ENCODE data around the gene CCDC85C.

The CCDC85C gene

DNA sequence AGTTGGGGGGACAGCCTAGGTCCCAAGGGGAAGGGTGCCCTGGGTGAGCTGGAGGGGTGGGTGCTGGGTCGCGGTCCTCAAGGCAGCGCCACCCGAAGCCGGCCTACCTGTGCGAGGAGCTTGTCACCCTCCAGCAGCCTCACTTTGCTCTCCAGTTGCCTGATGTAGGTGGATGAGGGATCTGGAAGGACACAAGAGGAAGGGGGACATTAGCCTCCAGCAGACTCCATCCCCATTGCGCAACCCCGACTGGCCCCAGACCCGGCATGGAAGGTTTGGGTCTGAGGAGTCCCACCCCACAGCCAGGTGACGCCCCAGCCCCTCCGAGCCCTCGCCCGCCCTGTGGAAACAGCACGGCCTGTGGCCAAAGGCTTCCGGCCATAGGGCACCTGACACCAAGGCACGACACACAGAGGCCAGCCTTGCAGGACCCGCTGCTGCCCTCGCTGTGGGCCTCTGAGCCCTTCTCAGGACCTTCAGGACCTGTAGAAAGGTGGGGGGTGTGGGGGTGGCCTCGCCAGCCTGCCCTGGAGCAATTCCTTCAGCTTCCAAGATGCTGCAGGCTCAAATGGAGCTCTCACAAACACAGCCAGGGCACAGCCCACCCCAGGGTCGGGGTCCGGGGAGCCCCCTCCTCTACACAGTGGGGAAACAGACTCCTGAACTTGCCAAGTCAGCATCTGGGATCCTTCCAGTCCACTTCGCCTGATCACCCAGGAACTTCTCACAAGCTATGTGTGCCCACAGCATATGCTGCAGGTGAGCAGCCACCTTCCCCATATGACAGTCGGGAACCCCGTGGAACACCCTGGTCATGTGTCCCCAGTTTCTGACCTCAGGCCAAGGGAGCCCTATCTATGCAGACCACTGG, 67.9 kb downstream of the CCDC85C start:
- no peak for DNase-seq

- no peak for DNase-seq
These were observed 68.6 kb downstream of the CCDC85C start for GRCh38 chr14:99535448-99535847.

DNA sequence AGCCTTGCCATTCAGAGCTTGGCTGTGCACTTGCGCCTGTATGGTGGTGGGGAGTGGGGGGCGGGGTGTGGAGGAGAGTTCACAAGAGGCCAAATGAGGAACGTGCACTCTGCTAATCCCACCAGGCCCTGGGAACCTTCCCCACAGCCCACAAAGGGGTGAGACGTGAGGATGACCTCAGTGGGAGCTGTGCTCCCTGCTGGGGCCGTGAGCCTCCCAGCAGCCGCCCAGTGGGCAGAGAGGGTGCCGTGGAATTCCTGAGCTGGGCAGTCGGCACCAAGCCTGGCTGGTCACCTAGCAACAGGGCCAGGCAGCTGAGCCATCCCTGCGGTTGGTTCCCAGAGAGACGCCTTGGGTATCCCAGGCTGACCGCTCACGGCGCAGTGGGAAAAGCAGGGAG, 69.1 kb downstream of the CCDC85C start:
- no peak for DNase-seq

DNA sequence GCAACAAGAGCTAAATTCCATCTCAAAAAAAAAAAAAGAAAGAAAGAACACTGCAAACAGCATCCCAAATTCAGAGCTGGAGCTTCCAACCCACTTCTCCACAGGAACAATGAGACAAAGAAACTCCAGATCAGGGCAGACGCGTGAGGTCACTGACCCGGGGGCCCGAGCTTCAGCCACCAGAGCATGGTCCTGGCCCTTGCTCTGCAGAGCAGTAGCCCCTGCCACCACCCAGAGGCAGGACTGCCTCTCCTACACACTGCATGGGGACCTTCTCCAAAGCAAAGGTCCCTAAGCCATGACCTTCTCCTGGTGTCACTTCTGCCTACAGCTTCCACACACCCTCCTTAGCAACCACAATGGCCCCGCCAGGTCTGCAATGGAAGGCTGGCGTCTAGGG, 69.7 kb downstream of the CCDC85C start:
- no peak for DNase-seq

- DNase-seq = no peak
These were observed 71.7 kb downstream of the CCDC85C start for GRCh38 chr14:99532310-99532709.

GRCh38 chr14:99531251-99532096, 72.5 kb downstream of the CCDC85C start:
- DNase-seq = no peak

DNA sequence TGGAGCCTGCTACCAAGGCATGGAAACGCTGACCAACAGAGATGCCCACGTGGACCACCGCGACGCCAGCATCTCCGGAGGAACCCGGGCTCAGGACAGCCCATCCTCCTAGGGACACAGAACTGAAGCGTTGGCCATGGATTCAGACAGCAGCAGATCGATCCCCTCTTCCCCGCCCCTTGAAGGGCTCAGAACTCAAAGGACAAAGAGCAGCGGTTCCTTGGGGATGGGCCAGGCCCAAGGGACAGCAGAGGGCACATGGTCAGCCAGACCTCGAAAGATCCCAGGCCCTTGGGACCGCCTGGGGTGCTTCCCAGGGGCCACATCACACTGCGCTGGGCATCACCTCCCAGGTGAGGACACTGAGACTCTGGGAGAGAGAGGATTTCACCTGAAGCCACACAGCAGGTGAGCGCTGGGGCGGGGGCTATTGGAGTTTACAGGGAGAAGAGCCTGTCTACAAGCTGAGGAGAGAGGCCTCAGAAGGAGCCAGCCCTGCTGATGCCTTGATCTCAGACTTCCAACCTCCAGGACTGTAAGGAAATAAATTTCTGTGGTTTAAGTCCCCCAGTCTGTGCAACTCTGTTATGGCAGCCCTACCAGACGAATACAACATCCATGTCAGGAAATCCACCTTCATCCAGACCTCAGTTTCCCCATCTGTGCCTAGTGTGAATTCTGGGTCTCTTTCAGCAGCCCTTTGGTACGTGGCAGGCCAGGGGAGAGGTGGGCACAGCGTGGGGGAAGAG, 73.4 kb downstream of the CCDC85C start:
- DNase-seq = no peak

- no peak for DNase-seq
These were observed 74.1 kb downstream of the CCDC85C start for GRCh38 chr14:99529899-99530298.

DNA sequence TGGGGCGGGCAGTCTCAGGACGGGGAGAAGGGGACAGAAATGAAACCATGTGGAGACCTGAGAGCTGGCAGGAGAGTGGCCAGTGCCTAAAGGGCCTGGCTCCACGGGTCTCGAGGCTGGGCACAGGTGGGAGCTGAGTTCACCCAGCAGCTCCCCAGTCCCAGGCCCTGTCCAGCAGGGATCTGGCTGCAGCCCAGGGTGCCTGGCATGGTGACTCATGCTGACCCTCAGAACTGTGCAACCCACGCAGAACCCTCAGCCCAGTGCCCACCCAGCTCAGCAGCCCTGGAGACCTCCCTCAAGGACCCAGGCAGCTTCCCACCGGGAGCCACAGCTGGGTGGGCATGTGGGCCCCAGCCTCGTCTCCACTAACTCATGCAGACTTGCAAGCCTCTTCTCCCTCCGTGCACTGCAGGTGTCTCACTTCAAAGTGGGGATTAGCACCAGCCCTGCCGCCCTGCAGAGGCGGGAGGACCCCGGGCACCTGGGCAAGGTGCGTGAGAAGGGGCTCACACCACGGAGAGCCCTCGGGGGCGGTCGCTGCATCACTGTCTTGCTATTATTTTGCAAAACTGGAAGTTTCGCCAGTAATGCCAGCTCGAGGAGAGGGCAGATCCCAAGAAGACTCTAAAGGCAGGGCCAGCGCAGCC, 76.5 kb downstream of the CCDC85C start:
- DNase-seq = no peak

- no peak for DNase-seq
These were observed 77.0 kb downstream of the CCDC85C start for GRCh38 chr14:99527026-99527425.

DNA sequence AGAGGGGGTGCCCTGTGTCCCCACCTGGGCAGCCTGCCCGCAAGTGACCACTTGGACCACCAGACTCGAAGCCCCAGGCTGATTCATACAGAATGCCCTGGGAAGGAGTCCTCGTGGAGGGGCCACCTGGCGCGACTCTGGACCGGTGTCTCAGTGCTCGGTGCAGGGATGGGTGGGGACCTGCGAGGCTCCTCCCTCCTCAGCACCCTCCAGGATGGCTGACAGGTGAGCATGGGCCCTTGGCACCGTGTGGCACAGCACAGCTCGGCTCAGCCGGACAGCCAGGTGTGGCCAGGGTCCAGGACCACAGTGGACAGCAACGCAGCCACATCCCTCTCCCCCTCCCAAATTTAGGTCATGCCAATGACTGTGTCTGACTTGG, 78.3 kb downstream of the CCDC85C start:
- no peak for DNase-seq

GRCh38 chr14:99524804-99525698, 79.0 kb downstream of the CCDC85C start:
- peak; percentile 76 for DNase-seq

GRCh38 chr14:99524091-99524661, 79.8 kb downstream of the CCDC85C start:
- DNase-seq = no peak

GRCh38 chr14:99523704-99524055, 80.3 kb downstream of the CCDC85C start:
- DNase-seq = no peak

- no peak for DNase-seq
These were observed 80.9 kb downstream of the CCDC85C start for GRCh38 chr14:99522934-99523703.

GRCh38 chr14:99522457-99522891, 81.5 kb downstream of the CCDC85C start:
- DNase-seq = no peak

DNA sequence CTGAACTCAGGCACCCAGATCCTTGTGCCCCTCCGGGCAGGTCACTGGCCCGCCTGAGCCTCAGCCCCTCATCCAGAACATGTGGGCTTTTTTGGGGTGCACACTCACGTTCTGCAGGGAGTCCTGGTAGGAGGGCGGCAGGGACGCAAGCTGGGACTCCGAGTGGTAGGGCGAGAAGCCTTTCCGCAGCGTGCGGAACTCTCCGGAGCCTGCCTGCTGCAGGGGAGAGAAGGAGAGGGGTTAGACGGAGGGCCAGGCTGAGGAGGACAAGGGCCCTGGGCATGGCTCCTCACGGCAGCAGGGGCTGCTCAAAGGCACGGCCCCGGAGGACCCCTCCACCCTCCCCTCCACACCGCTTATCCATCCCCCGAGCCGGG, 82.0 kb downstream of the CCDC85C start:
- DNase-seq = no peak

- DNase-seq = no peak
These were observed 82.6 kb downstream of the CCDC85C start for GRCh38 chr14:99521176-99522024.

DNA sequence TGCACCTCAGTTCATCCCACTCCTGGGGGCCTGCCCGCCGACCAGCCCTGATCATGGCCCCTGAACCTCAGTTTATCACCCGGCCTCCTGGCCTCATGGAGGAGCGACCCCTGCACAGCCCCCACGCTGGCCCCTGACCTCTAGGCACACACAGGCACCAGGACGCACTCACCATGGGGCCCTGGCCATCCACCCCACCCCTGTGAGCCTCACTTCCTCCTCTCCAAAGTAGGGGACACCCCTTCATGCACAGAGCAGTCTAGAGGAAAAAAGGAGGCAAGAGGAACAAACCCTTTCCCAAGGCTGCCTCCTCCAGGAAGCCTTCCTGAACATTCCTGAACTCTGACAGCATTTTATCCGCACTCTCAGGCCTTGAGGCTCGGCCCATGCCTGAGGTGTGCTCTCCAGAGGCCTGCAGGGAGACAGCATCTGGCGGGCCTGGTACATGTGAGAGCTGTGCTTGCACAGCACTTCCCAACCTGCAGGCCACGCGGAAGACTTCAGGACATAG, 83.4 kb downstream of the CCDC85C start:
- DNase-seq = no peak

Measured in 8988T (cell line).